GM12878 (cell line): ENCODE results near the gene C3orf33.

Source experiments
- EED ChIP-seq: sonication (generic); IDR thresholded peaks from 2 replicates; pipeline ENCODE4 v1.6.1; 2016; ENCODE audit warnings: antibody characterized with exemption, low read depth
- RAD21 ChIP-seq: IDR thresholded peaks from 2 replicates; pipeline ENCODE4 v1.6.1; 2011; ENCODE audit warnings: mild to moderate bottlenecking, low read depth, low read length, moderate library complexity; ENCODE audit not compliant: insufficient read depth
- RB1 ChIP-seq: fragments of 450-650 bp; formaldehyde crosslinking; IDR thresholded peaks from 2 replicates; pipeline ENCODE4 v1.6.1; 2017; ENCODE audit warnings: mild to moderate bottlenecking, borderline replicate concordance
- RCOR1 ChIP-seq: conservative IDR thresholded peaks from 2 replicates; pipeline ENCODE4 v1.6.1; 2012; ENCODE audit warnings: low read depth, low read length, improper control_type of control experiment
- ZNF274 ChIP-seq: IDR thresholded peaks from one replicate; pipeline ENCODE4 v1.8.0; 2011; ENCODE audit not compliant: insufficient read length, insufficient read depth
- TF ChIP-seq, protein P1 (sequence below), 3 experiments: IDR thresholded peaks in 2 of 3; conservative IDR thresholded peaks in 1 of 3; 2 replicates each; pipeline ENCODE4 v1.5.1; 2011; ENCODE audit warnings: low read depth in 3 of 3, low read length in 3 of 3, mild to moderate bottlenecking in 3 of 3, control low read depth in 2 of 3, moderate library complexity in 2 of 3, inconsistent platforms in 1 of 3, mixed read lengths in 1 of 3; ENCODE audit not compliant: control insufficient read depth in 2 of 3, insufficient read depth in 1 of 3; ENCODE audit errors: extremely low read depth in 1 of 3
- TF ChIP-seq, protein P2 (sequence below): fragments of 450-650 bp; IDR thresholded peaks from 2 replicates; pipeline ENCODE4 v1.6.1; 2017; ENCODE audit warnings: mild to moderate bottlenecking, low read depth, inconsistent platforms; ENCODE audit not compliant: poor library complexity, severe bottlenecking

DNA sequence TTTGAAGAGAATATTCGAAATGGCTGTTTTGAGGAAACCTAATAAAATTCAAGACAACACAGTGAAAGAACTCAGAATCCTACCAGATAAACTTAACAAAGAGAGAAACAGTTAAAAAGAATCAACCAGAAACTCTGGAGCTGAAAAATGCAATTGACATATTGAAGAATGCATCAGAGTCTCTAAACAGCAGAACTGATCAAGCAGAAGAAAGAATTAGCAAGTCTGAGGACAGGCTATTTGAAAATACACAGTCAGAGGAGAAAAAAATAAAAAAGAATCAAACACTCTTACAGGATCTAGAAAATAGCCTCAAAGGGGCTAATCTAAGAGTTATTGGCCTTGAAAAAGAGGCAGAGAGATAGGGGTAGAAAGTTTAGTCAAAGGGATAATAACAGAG lies 13.5 kb downstream of the C3orf33 start:
- TF ChIP-seq RCOR1, result no peak
- TF ChIP-seq, protein P1, sequence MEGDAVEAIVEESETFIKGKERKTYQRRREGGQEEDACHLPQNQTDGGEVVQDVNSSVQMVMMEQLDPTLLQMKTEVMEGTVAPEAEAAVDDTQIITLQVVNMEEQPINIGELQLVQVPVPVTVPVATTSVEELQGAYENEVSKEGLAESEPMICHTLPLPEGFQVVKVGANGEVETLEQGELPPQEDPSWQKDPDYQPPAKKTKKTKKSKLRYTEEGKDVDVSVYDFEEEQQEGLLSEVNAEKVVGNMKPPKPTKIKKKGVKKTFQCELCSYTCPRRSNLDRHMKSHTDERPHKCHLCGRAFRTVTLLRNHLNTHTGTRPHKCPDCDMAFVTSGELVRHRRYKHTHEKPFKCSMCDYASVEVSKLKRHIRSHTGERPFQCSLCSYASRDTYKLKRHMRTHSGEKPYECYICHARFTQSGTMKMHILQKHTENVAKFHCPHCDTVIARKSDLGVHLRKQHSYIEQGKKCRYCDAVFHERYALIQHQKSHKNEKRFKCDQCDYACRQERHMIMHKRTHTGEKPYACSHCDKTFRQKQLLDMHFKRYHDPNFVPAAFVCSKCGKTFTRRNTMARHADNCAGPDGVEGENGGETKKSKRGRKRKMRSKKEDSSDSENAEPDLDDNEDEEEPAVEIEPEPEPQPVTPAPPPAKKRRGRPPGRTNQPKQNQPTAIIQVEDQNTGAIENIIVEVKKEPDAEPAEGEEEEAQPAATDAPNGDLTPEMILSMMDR (IDR thresholded peaks at IDR 0.05 in 2 of 3, conservative IDR thresholded peaks at IDR 0.05 in 1 of 3; ENCODE audit: control insufficient read depth in 2 of 3, extremely low read depth in 1 of 3, insufficient read depth in 1 of 3, low read depth in 3 of 3, low read length in 3 of 3), result no peak
- no peak for TF ChIP-seq RB1
- TF ChIP-seq ZNF274, result no peak
- TF ChIP-seq RAD21, result no peak
- TF ChIP-seq, protein P2, sequence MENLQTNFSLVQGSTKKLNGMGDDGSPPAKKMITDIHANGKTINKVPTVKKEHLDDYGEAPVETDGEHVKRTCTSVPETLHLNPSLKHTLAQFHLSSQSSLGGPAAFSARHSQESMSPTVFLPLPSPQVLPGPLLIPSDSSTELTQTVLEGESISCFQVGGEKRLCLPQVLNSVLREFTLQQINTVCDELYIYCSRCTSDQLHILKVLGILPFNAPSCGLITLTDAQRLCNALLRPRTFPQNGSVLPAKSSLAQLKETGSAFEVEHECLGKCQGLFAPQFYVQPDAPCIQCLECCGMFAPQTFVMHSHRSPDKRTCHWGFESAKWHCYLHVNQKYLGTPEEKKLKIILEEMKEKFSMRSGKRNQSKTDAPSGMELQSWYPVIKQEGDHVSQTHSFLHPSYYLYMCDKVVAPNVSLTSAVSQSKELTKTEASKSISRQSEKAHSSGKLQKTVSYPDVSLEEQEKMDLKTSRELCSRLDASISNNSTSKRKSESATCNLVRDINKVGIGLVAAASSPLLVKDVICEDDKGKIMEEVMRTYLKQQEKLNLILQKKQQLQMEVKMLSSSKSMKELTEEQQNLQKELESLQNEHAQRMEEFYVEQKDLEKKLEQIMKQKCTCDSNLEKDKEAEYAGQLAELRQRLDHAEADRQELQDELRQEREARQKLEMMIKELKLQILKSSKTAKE, result no peak
- no peak for TF ChIP-seq EED
